Chondrocyte (in vitro differentiated cells): ENCODE measurements around the gene RNLS. TPM values are rescaled to one million over a fixed set of nuclear protein-coding genes. Genes with fewer than 3 reads are reported as not detected.

Source experiments
- DNase-seq: peaks from one replicate; pipeline ENCODE4 v3.0.0; 2021; ENCODE audit warnings: mixed read lengths, low spot score
- H3K27ac Mint-ChIP-seq: one replicate; pipeline ENCODE4 v1.8.0; 2021; ENCODE audit warnings: mild to moderate bottlenecking, moderate library complexity, mixed read lengths; ENCODE audit not compliant: unreplicated experiment
- H3K27me3 Mint-ChIP-seq: 2 replicates; pipeline ENCODE4 v1.8.0; 2021; ENCODE audit warnings: low read depth, mixed read lengths
- H3K36me3 Mint-ChIP-seq: 2 replicates; pipeline ENCODE4 v1.8.0; 2021; ENCODE audit warnings: low read depth, mixed read lengths
- H3K4me1 Mint-ChIP-seq: 2 replicates; pipeline ENCODE4 v1.8.0; 2021; ENCODE audit warnings: low read depth, mild to moderate bottlenecking, mixed read lengths
- H3K4me3 Mint-ChIP-seq: one replicate; pipeline ENCODE4 v1.8.0; 2021; ENCODE audit warnings: mild to moderate bottlenecking, moderate library complexity, mixed read lengths; ENCODE audit not compliant: unreplicated experiment
- H3K9me3 Mint-ChIP-seq: 2 replicates; pipeline ENCODE4 v1.8.0; 2021; ENCODE audit warnings: low read depth, mixed read lengths
- total RNA-seq: library from RNA; stranded (reverse); gene quantifications from 3 replicates; pipeline ENCODE4 v1.2.1, GENCODE V29; 2021
- TF ChIP-seq, protein P1 (sequence below): fragments of 200-600 bp; sonication (generic); IDR thresholded peaks from 2 replicates; pipeline ENCODE4 v1.5.0; 2021; ENCODE audit warnings: antibody characterized with exemption, mild to moderate bottlenecking, moderate library complexity

The RNLS gene
- total RNA-seq, 1 donor from 2014 or later = 5.1 TPM

- H3K27ac Mint-ChIP-seq = no peak overlapping the region
- DNase-seq = no peak
- no peak overlapping the region for H3K4me3 Mint-ChIP-seq
- TF ChIP-seq, protein P1, sequence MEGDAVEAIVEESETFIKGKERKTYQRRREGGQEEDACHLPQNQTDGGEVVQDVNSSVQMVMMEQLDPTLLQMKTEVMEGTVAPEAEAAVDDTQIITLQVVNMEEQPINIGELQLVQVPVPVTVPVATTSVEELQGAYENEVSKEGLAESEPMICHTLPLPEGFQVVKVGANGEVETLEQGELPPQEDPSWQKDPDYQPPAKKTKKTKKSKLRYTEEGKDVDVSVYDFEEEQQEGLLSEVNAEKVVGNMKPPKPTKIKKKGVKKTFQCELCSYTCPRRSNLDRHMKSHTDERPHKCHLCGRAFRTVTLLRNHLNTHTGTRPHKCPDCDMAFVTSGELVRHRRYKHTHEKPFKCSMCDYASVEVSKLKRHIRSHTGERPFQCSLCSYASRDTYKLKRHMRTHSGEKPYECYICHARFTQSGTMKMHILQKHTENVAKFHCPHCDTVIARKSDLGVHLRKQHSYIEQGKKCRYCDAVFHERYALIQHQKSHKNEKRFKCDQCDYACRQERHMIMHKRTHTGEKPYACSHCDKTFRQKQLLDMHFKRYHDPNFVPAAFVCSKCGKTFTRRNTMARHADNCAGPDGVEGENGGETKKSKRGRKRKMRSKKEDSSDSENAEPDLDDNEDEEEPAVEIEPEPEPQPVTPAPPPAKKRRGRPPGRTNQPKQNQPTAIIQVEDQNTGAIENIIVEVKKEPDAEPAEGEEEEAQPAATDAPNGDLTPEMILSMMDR = no peak
- peaks cover 10% of the 10 kb centered on the region for H3K9me3 Mint-ChIP-seq
- no peaks in the 10 kb centered on the region for H3K27me3 Mint-ChIP-seq
- H3K4me1 Mint-ChIP-seq = peaks cover 8% of the 10 kb centered on the region
- peaks cover 3% of the 10 kb centered on the region for H3K36me3 Mint-ChIP-seq
These were observed 154.1 kb downstream of the RNLS start for GRCh38 chr10:88428976-88429375.

- DNase-seq = no peak
These were observed 154.7 kb downstream of the RNLS start for GRCh38 chr10:88428442-88428841.

GRCh38 chr10:88427024-88427423 is 156.1 kb downstream of the RNLS start:
- DNase-seq = no peak
- no peaks in the 10 kb centered on the region for H3K36me3 Mint-ChIP-seq
- H3K4me1 Mint-ChIP-seq = peaks cover 8% of the 10 kb centered on the region
- TF ChIP-seq, protein P1 = no peak
- H3K27me3 Mint-ChIP-seq = no peaks in the 10 kb centered on the region
- no peak overlapping the region for H3K4me3 Mint-ChIP-seq
- H3K27ac Mint-ChIP-seq = no peak overlapping the region
- H3K9me3 Mint-ChIP-seq = peaks cover 4% of the 10 kb centered on the region

More at GRCh38 chr10:88428442-88428841, 154.7 kb downstream of the RNLS start:
- Mint-ChIP-seq H3K4me3 (no peak overlapping the region), H3K9me3 (peaks cover 10% of the 10 kb centered on the region), H3K4me1 (peaks cover 8% of the 10 kb centered on the region), H3K36me3 (peaks cover 3% of the 10 kb centered on the region), H3K27me3 (no peaks in the 10 kb centered on the region), H3K27ac (no peak overlapping the region)
- TF ChIP-seq, protein P1 = no peak

- Mint-ChIP-seq H3K9me3 (no peaks in the 10 kb centered on the region), H3K27ac (no peak overlapping the region), H3K36me3 (no peaks in the 10 kb centered on the region), H3K27me3 (no peaks in the 10 kb centered on the region), H3K4me1 (peaks cover 8% of the 10 kb centered on the region), H3K4me3 (no peak overlapping the region)
- DNase-seq = no peak
- TF ChIP-seq, protein P1 = no peak
These were observed 158.2 kb downstream of the RNLS start for GRCh38 chr10:88424881-88425280.

DNA sequence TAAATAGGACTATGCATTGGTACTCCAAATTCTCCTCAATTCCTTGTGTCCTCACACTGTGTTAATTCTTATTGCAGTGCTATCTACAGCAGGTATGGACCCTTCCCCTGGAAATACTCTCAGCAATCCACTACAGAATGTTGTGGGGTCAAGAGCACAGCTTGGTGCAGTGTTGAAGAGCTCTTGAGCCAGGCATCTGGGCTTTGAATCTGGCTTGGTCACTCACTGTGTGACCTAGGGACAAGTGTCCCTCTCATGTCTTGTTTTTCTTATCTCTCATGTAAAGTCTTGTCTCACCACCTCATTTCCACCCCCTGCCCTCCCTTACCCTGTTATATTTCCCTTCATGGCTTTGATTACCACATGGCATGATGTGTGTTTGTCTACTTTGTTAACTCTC is 159.4 kb downstream of the RNLS start:
- H3K9me3 Mint-ChIP-seq = no peaks in the 10 kb centered on the region
- peaks cover 5% of the 10 kb centered on the region for H3K4me1 Mint-ChIP-seq
- H3K27me3 Mint-ChIP-seq = no peaks in the 10 kb centered on the region
- DNase-seq = no peak
- H3K36me3 Mint-ChIP-seq = no peaks in the 10 kb centered on the region
- H3K4me3 Mint-ChIP-seq = no peak overlapping the region
- H3K27ac Mint-ChIP-seq = no peak overlapping the region
- TF ChIP-seq, protein P1 = no peak
